Endometrial microvascular endothelial cells (primary cell): ENCODE measurements around the gene MAPK7. TPM values are rescaled to one million over a fixed set of nuclear protein-coding genes. Genes with fewer than 3 reads are reported as not detected.

Source experiments
- in situ Hi-C: cut with HindIII; loops from 2 replicates; pipeline ENCODE4 v1.10.0; 2017; ENCODE audit warnings: low sequenced_read_pairs, low pct_unique_long_range_greater_than_20kb; ENCODE audit errors: inconsistent ontology term
- total RNA-seq: library from RNA; depleted of rRNA; stranded (reverse); fragments of >200 nt; gene quantifications from one replicate; pipeline ENCODE4 v1.2.3, GENCODE V29; 2015; ENCODE audit errors: inconsistent ontology term

The MAPK7 gene
- total RNA-seq, 1 donor from 2014 or later = 21.9 TPM

GRCh38 chr17:19386051-19386929, 8.0 kb downstream of the MAPK7 start:
- in situ Hi-C loops = no loop called here

GRCh38 chr17:19386974-19387920, 8.9 kb downstream of the MAPK7 start, which contains the start of gene MFAP4:
Gene MFAP4, minus strand, starts transcription at chr17:19387190. Its CDS starts 35 bp downstream, at chr17:19387155.
- in situ Hi-C loops = no loop called here

- in situ Hi-C loops = no loop called here
Measured at GRCh38 chr17:19387921-19388521, 9.7 kb downstream of the MAPK7 start.

GRCh38 chr17:19388791-19389785, 10.8 kb downstream of the MAPK7 start:
- in situ Hi-C loops = no loop called here

GRCh38 chr17:19390951-19391350, 12.7 kb downstream of the MAPK7 start:
- in situ Hi-C loops = no loop called here

DNA sequence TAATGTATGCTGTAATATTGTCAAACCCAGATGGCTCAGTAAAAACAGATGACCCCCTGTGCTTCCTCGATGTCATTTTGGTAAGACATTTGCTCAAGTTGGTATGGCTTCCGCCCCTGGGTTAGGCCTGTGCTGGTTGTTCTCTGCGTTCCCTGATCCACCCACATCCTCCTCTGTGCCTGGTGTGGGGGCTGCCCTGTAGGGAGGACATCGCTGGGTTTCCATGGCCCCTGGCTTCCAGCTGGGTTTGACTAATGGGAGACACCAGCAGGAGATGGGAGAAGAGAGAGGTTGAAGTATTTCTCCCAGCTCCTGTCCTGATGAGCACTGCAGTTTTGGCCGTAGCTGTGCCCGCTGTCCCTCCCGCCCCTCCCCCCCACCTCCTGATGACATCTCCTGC, 13.1 kb downstream of the MAPK7 start:
- in situ Hi-C loops = no loop called here

GRCh38 chr17:19392303-19392702, 14.0 kb downstream of the MAPK7 start:
- in situ Hi-C loops = no loop called here

DNA sequence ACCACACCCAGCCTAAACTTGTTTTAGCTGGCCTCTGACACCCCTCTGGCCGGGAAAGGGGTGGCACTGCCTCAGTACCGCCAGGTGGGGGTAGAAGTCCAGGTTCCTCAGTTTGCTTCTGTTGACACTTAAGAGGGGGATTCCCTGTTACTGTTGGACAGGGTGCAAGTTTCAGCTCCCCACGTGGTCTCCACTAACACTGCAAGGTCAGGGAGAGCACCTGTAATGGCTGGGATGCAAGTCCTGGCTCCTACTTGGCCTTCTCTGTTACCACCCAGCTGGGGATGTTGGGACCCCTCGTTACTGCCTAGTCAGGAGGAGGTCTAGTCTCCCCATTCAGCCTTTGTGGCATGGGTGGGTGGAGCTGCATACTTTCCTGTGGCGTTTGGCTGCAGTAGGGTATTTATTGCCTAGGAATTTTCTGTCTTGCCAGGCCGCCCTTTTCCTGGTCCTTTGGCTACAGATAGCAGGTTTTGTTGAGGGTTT, 19.3 kb downstream of the MAPK7 start:
- in situ Hi-C loops = no loop called here

- in situ Hi-C loops = no loop called here
Measured at GRCh38 chr17:19398301-19399181, 20.2 kb downstream of the MAPK7 start.

DNA sequence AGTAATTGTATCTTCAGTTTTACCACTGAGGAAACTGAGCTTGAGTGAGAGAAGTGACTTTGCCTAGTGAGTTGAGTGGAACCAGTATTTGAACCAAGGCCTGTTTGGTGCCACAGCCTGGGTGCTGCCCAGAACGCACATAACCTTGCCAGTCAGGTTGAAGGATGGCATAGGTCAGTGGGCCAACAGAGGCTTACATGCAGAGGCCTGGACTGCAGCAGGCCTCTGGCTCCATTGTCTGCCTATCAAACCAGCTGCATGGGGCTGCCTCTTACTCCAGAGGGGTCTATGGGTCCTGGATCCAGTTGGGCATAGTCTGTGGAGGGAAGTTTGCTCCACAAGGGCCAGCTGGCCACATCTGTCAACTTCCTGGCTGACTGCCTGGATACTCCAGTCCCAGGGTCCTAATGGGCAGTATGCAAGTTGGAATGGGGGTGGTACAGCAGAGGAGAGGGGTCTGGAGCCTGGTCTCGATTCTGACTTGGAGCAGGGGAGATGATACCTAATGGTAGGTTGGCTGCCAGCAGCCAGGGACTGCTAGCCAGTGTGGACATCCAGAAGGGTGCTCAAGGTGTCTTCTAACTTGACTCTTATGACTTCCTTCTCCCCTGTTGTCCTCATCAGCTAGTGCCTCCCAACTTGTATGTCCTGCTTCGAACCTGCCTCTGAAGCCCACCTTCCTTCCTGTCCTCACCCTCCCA, 21.6 kb downstream of the MAPK7 start:
- in situ Hi-C loops = no loop called here

- in situ Hi-C loops = no loop called here
Measured at GRCh38 chr17:19401321-19402010, 23.2 kb downstream of the MAPK7 start.

DNA sequence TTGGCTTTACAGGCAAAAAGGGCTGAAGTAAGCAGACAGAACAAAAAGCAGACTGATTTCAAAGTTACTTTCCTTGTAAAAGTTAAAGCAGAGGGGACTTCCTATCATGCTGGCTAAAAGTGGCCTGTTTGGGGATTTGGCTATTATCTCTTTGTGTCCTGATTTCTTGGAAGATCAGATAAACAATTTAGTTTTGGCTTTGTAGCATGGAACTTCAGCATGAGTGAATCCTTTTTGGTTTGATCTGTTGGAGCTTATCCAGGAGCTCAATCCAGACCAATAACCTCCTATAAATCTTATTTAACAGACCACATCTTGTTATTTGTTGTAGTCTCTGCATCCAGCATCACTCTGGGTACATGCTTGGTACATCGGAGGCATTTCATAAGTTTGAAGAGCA, 23.9 kb downstream of the MAPK7 start:
- in situ Hi-C loops = no loop called here

GRCh38 chr17:19403021-19403420, 24.7 kb downstream of the MAPK7 start:
- in situ Hi-C loops = no loop called here

- in situ Hi-C loops = no loop called here
Measured at GRCh38 chr17:19404264-19404663, 26.0 kb downstream of the MAPK7 start.

- in situ Hi-C loops = no loop called here
Measured at GRCh38 chr17:19405114-19405513, 26.8 kb downstream of the MAPK7 start.
